DMS 273 (cell line): ENCODE data around the gene SYT17.
A peak's percentile ranks its signal among the peaks of the same experiment; 100 is the strongest.

ENCODE experiments used
- DNase-seq: peaks from one replicate; lab custom pipeline; 2025; ENCODE audit not compliant: unreplicated experiment; lab: John Stamatoyannopoulos, UW

SYT17 gene

GRCh38 chr16:19291475-19291874 lies 123.4 kb downstream of the SYT17 start:
- DNase-seq: peak; percentile 31

- no peak for DNase-seq
These were observed 124.1 kb downstream of the SYT17 start for GRCh38 chr16:19292186-19292585.

GRCh38 chr16:19294156-19294649 lies 126.2 kb downstream of the SYT17 start:
- DNase-seq: no peak

GRCh38 chr16:19295393-19295792 lies 127.4 kb downstream of the SYT17 start:
- DNase-seq: no peak

GRCh38 chr16:19297454-19297853 lies 129.4 kb downstream of the SYT17 start:
- DNase-seq: no peak

- DNase-seq: no peak
These were observed 131.5 kb downstream of the SYT17 start for GRCh38 chr16:19299565-19299964.

GRCh38 chr16:19301931-19302330 lies 133.9 kb downstream of the SYT17 start:
- no peak for DNase-seq

- peak; percentile 6 for DNase-seq
These were observed 136.7 kb downstream of the SYT17 start for GRCh38 chr16:19304750-19305149.

- DNase-seq: no peak
These were observed 137.4 kb downstream of the SYT17 start for GRCh38 chr16:19305443-19305842.

- DNase-seq: peak; percentile 29
These were observed 139.7 kb downstream of the SYT17 start for GRCh38 chr16:19307587-19308241.

GRCh38 chr16:19308392-19308791 lies 140.4 kb downstream of the SYT17 start:
- no peak for DNase-seq

GRCh38 chr16:19309178-19309577 lies 141.1 kb downstream of the SYT17 start:
- DNase-seq: no peak

- DNase-seq: no peak
These were observed 146.8 kb downstream of the SYT17 start for GRCh38 chr16:19314718-19315425.

- no peak for DNase-seq
These were observed 147.9 kb downstream of the SYT17 start for GRCh38 chr16:19315889-19316433.

- peak; percentile 57 for DNase-seq
These were observed 148.8 kb downstream of the SYT17 start for GRCh38 chr16:19316846-19317245.
